PC-3 (cell line): ENCODE data around the gene NOM1.

ENCODE experiments used
- CTCF ChIP-seq: fragments of 300-600 bp; sonication (generic); conservative IDR thresholded peaks from 2 replicates; pipeline ENCODE4 v1.5.1; 2017; ENCODE audit warnings: antibody characterized with exemption, low read depth, mild to moderate bottlenecking, low read length
- EZH2phosphoT487 ChIP-seq: fragments of 300-600 bp; sonication (generic); IDR thresholded peaks from 2 replicates; pipeline ENCODE4 v1.6.1; 2018; ENCODE audit warnings: mild to moderate bottlenecking, antibody characterized with exemption, low read length, borderline replicate concordance

GRCh38 chr7:157017603-157018327 is 68.3 kb downstream of the NOM1 start:
- TF ChIP-seq CTCF (no peak), EZH2phosphoT487 (no peak)
